Thyroid gland (tissue), 4 donors: ENCODE data around the gene LDHAL6B. TPM values are rescaled to one million over a fixed set of nuclear protein-coding genes. Genes with fewer than 3 reads are reported as not detected.

Experiments used
- DNase-seq, 2 donors: peaks; one replicate each; pipeline ENCODE4 v3.0.0-alpha.2; 2019
- H3K27ac ChIP-seq, 3 donors: fragments of 200-600 bp; sonication (generic); 1 replicate in 2 of 3; 2 replicates in 1 of 3; pipeline ENCODE4 v1.5.1; 2016 to 2019; ENCODE audit warnings: mild to moderate bottlenecking in 1 of 3, moderate library complexity in 1 of 3
- H3K27me3 ChIP-seq: fragments of 200-600 bp; sonication (generic); one replicate; pipeline ENCODE4 v1.5.1; 2019
- H3K36me3 ChIP-seq, 2 donors: fragments of 200-600 bp; sonication (generic); one replicate each; pipeline ENCODE4 v1.5.1; 2016 to 2019
- H3K4me1 ChIP-seq, 2 donors: fragments of 200-600 bp; sonication (generic); one replicate each; pipeline ENCODE4 v1.5.1; 2017 to 2019
- H3K4me3 ChIP-seq, 3 donors: fragments of 200-600 bp; sonication (generic); replicated peaks in 1 of 3; 1 replicate in 2 of 3; 2 replicates in 1 of 3; pipeline ENCODE4 v1.5.1; 2016; ENCODE audit warnings: mild to moderate bottlenecking in 1 of 3
- H3K9me3 ChIP-seq: fragments of 200-600 bp; sonication (generic); one replicate; pipeline ENCODE4 v1.5.1; 2017
- POLR2A ChIP-seq, 2 donors: fragments of 450-650 bp; IDR thresholded peaks; one replicate each; pipeline ENCODE4 v1.6.1; 2017; ENCODE audit warnings: antibody characterized with exemption in 2 of 2, mild to moderate bottlenecking in 2 of 2, moderate library complexity in 1 of 2
- WGBS, 2 donors: methylation state at CpG; one replicate each; pipeline ENCODE4 v1.1.5; 2017; 5-methylcytosine and 5-hydroxymethylcytosine counted together
- intact Hi-C: fragments of 100-400 bp; cut with DNase I; formaldehyde crosslinking; loops from one replicate; pipeline ENCODE4 v1.15.1; 2023
- total RNA-seq, 4 donors: library from RNA; depleted of rRNA; stranded (reverse); fragments of >200 nt; gene quantifications; one replicate each; pipeline ENCODE4 v1.2.3, GENCODE V29; 2016
- TF ChIP-seq, protein P1 (sequence below), 6 experiments: fragments of 200-600 bp in 3 of 6; fragments of 450-650 bp in 3 of 6; sonication (generic) in 3 of 6; IDR thresholded peaks; one replicate each; pipeline ENCODE4 v1.5.1; 2016 to 2019; ENCODE audit warnings: antibody characterized with exemption in 6 of 6, mild to moderate bottlenecking in 2 of 6, inconsistent platforms in 1 of 6, moderate library complexity in 1 of 6

LDHAL6B gene
- total RNA-seq, 4 donors from 2014 or later, result 0.27 TPM; not detected in 3

- TF ChIP-seq, protein P1, sequence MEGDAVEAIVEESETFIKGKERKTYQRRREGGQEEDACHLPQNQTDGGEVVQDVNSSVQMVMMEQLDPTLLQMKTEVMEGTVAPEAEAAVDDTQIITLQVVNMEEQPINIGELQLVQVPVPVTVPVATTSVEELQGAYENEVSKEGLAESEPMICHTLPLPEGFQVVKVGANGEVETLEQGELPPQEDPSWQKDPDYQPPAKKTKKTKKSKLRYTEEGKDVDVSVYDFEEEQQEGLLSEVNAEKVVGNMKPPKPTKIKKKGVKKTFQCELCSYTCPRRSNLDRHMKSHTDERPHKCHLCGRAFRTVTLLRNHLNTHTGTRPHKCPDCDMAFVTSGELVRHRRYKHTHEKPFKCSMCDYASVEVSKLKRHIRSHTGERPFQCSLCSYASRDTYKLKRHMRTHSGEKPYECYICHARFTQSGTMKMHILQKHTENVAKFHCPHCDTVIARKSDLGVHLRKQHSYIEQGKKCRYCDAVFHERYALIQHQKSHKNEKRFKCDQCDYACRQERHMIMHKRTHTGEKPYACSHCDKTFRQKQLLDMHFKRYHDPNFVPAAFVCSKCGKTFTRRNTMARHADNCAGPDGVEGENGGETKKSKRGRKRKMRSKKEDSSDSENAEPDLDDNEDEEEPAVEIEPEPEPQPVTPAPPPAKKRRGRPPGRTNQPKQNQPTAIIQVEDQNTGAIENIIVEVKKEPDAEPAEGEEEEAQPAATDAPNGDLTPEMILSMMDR (IDR thresholded peaks at IDR 0.05), result no peak
- no peak for TF ChIP-seq POLR2A (IDR thresholded peaks at IDR 0.05)
- intact Hi-C loops, result no loop called here
- Histone ChIP-seq H3K36me3 (no peaks in the 10 kb centered on the region), H3K4me1 (peaks cover 0 to 11% of the 10 kb centered on the region in 2 donors), H3K27me3 (no peaks in the 10 kb centered on the region), H3K9me3 (no peaks in the 10 kb centered on the region), H3K27ac (no peak overlapping the region), H3K4me3 (no peak overlapping the region)
- DNase-seq, result no peak
- WGBS, 2 donors, result 78 to 79% methylated on average over 2 of the region's 2 CpGs
Measured at GRCh38 chr15:59230531-59231055, 23.9 kb downstream of the LDHAL6B start.

GRCh38 chr15:59232476-59232875 lies 25.8 kb downstream of the LDHAL6B start:
- peaks cover 0 to 15% of the 10 kb centered on the region in 2 donors for H3K4me1 ChIP-seq
- no peak for DNase-seq
- H3K36me3 ChIP-seq, result no peaks in the 10 kb centered on the region
- no peaks in the 10 kb centered on the region for H3K9me3 ChIP-seq
- TF ChIP-seq, protein P1 (IDR thresholded peaks at IDR 0.05), result no peak
- no peak for TF ChIP-seq POLR2A (IDR thresholded peaks at IDR 0.05)
- no peaks in the 10 kb centered on the region for H3K27me3 ChIP-seq
- H3K27ac ChIP-seq, result peak overlapping the region in 2 of 3 donors; percentile 45 to 57
- 14% methylated on average over 1 of the region's 1 CpG for WGBS, 2 donors
- no peak overlapping the region for H3K4me3 ChIP-seq
- intact Hi-C loops, result no loop called here

DNA sequence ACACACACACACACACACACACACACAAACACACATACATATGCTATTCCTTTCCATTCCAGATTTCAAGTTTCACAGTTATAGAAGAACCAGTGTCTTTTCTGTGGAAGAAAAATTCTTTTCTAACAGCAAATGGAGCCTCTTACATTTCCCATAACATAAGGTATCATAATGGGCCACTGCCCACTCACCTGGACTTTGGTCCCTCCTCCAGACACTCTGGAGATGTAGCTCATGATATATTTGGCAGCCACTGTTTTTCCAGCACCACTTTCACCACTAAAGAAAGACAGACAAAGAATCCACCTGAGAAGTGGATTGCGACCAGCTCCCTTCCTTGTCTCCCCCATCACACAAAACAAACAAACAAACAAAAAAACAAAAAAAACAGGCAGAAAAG lies 29.8 kb downstream of the LDHAL6B start:
- TF ChIP-seq, protein P1 (IDR thresholded peaks at IDR 0.05), result no peak
- no peak for TF ChIP-seq POLR2A (IDR thresholded peaks at IDR 0.05)
- Histone ChIP-seq H3K36me3 (no peaks in the 10 kb centered on the region), H3K4me3 (no peak overlapping the region), H3K27me3 (no peaks in the 10 kb centered on the region), H3K9me3 (no peaks in the 10 kb centered on the region), H3K4me1 (peaks cover 0 to 15% of the 10 kb centered on the region in 2 donors), H3K27ac (no peak overlapping the region)
- intact Hi-C loops, result no loop called here
- no peak for DNase-seq
- 91 to 93% methylated on average over 1 of the region's 1 CpG for WGBS, 2 donors

- TF ChIP-seq, protein P1 (IDR thresholded peaks at IDR 0.05), result no peak
- TF ChIP-seq POLR2A (IDR thresholded peaks at IDR 0.05), result no peak
- DNase-seq, result no peak
- intact Hi-C loops, result no loop called here
- H3K27me3 ChIP-seq, result no peaks in the 10 kb centered on the region
- WGBS, 2 donors, result 85 to 91% methylated on average over 8 of the region's 8 CpGs
- H3K36me3 ChIP-seq, result no peaks in the 10 kb centered on the region
- peaks cover 0 to 10% of the 10 kb centered on the region in 2 donors for H3K4me1 ChIP-seq
- H3K27ac ChIP-seq, result no peak overlapping the region
- H3K9me3 ChIP-seq, result no peaks in the 10 kb centered on the region
- no peak overlapping the region for H3K4me3 ChIP-seq
Measured at GRCh38 chr15:59237119-59237855, 30.6 kb downstream of the LDHAL6B start.

GRCh38 chr15:59237924-59238331 lies 31.3 kb downstream of the LDHAL6B start:
- intact Hi-C loops, result no loop called here
- Histone ChIP-seq H3K4me3 (no peak overlapping the region), H3K27me3 (no peaks in the 10 kb centered on the region), H3K4me1 (peaks cover 0 to 4% of the 10 kb centered on the region in 2 donors), H3K9me3 (no peaks in the 10 kb centered on the region), H3K27ac (no peak overlapping the region), H3K36me3 (no peaks in the 10 kb centered on the region)
- TF ChIP-seq, protein P1 (IDR thresholded peaks at IDR 0.05), result no peak
- no peak for TF ChIP-seq POLR2A (IDR thresholded peaks at IDR 0.05)
- whole genome bisulfite sequencing, 2 donors, result 87 to 88% methylated on average over 5 of the region's 5 CpGs
- no peak for DNase-seq
